Esophagus squamous epithelium (tissue), 4 donors: ENCODE results near the gene FAM120B.

ENCODE experiments used
- POLR2A ChIP-seq, 4 donors: fragments of 450-650 bp; IDR thresholded peaks; one replicate each; pipeline ENCODE4 v1.6.1; 2017; ENCODE audit warnings: antibody characterized with exemption in 4 of 4, mild to moderate bottlenecking in 4 of 4, moderate library complexity in 3 of 4
- TF ChIP-seq, protein P1 (sequence below), 6 experiments: fragments of 450-650 bp in 4 of 6; fragments of 200-600 bp in 2 of 6; sonication (generic) in 2 of 6; IDR thresholded peaks; one replicate each; pipeline ENCODE4 v1.5.1; 2016 to 2019; ENCODE audit warnings: antibody characterized with exemption in 6 of 6, mild to moderate bottlenecking in 4 of 6, moderate library complexity in 4 of 6

- TF ChIP-seq POLR2A (IDR thresholded peaks at IDR 0.05) = no peak
- TF ChIP-seq, protein P1, sequence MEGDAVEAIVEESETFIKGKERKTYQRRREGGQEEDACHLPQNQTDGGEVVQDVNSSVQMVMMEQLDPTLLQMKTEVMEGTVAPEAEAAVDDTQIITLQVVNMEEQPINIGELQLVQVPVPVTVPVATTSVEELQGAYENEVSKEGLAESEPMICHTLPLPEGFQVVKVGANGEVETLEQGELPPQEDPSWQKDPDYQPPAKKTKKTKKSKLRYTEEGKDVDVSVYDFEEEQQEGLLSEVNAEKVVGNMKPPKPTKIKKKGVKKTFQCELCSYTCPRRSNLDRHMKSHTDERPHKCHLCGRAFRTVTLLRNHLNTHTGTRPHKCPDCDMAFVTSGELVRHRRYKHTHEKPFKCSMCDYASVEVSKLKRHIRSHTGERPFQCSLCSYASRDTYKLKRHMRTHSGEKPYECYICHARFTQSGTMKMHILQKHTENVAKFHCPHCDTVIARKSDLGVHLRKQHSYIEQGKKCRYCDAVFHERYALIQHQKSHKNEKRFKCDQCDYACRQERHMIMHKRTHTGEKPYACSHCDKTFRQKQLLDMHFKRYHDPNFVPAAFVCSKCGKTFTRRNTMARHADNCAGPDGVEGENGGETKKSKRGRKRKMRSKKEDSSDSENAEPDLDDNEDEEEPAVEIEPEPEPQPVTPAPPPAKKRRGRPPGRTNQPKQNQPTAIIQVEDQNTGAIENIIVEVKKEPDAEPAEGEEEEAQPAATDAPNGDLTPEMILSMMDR (IDR thresholded peaks at IDR 0.05) = no peak
Measured at GRCh38 chr6:170448751-170449630, 142.4 kb downstream of the FAM120B start.
